GM12873 (cell line): ENCODE results near the gene MYH11.

Experiments
- CTCF ChIP-seq: IDR thresholded peaks from 2 replicates; pipeline ENCODE4 v1.5.1; 2012; ENCODE audit warnings: low read depth, mild to moderate bottlenecking, moderate library complexity, low read length, control low read depth; ENCODE audit not compliant: insufficient read depth; ENCODE audit errors: missing control alignments

MYH11 gene

GRCh38 chr16:15735610-15736009, 121.2 kb downstream of the MYH11 start:
- no peak for TF ChIP-seq CTCF

- no peak for TF ChIP-seq CTCF
Observed at GRCh38 chr16:15732416-15732815, 124.4 kb downstream of the MYH11 start.

GRCh38 chr16:15729152-15729551, 127.7 kb downstream of the MYH11 start:
- TF ChIP-seq CTCF = no peak

GRCh38 chr16:15726715-15727114, 130.1 kb downstream of the MYH11 start:
- TF ChIP-seq CTCF = no peak

GRCh38 chr16:15725641-15726240, 131.1 kb downstream of the MYH11 start:
- no peak for TF ChIP-seq CTCF

- TF ChIP-seq CTCF = no peak
Observed at GRCh38 chr16:15723808-15724207, 133.0 kb downstream of the MYH11 start.

- TF ChIP-seq CTCF = no peak
Observed at GRCh38 chr16:15721018-15721417, 135.8 kb downstream of the MYH11 start.
